GM18511 (cell line): ENCODE measurements around the gene TTYH3.

ENCODE experiments used
- ATAC-seq: cut with Tn5 transposase; IDR thresholded peaks from one replicate; pipeline ENCODE4 v1.9.1; 2021; ENCODE audit warnings: mild to moderate bottlenecking, moderate library complexity; ENCODE audit not compliant: unreplicated experiment

The TTYH3 gene

DNA sequence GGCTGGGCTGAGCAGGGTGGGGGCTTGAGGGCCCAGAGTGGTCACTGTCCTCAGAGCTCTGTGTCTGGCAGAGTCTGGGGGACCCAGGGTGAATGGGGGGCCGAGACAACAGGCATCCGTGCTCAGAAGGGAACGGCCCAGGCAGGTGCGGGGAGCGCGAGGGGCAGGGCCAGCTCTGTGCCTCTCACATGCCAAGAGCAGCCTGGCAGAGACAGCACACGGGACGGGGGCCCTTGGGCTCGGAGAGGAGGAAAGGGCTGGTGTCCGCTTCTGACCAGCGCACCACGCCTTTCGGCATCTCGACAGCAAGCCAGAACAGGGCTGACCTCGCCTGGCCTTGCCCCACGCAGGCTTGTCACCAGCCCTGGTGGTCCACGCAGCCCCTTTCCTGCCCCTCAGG, 69.6 kb downstream of the TTYH3 start:
- ATAC-seq, result no peak

DNA sequence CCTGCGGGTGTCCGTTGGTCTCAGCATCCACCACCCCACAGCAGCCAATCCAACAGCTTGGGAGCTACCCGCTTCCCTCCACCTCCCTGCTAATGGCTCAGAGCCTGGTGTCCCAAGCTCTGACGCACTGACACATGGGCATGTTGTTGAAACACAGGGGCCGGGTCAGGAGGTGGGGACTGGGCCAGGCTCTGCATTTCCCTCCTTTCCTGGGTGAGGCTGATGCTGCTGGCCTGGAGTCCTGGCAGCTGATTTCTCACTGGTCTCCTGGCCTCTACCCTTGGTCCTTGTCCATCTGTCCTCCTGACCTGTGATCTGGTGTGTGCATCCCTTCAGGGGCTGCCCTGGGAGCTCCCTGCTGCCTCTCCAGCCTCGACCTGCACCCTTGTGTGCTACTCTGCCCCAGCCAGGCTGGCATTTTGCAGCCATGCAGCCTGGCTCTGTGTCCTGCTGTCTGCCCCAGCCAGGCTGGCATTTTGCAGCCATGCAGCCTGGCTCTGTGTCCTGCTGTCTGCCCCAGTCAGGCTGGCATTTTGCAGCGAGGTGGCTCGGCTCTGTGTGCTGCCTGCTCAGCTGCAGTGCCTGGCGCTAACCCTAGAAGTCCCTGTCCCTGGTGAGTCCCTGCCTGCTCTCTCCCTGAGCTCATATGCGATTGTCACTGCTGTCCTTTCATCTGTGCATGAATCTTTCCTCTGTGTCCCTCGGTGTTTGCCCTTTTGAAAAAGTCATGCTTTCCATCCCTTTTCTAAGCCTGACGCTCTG, 70.2 kb downstream of the TTYH3 start:
- ATAC-seq, result no peak

GRCh38 chr7:2702594-2702957, 70.8 kb downstream of the TTYH3 start:
- no peak for ATAC-seq

DNA sequence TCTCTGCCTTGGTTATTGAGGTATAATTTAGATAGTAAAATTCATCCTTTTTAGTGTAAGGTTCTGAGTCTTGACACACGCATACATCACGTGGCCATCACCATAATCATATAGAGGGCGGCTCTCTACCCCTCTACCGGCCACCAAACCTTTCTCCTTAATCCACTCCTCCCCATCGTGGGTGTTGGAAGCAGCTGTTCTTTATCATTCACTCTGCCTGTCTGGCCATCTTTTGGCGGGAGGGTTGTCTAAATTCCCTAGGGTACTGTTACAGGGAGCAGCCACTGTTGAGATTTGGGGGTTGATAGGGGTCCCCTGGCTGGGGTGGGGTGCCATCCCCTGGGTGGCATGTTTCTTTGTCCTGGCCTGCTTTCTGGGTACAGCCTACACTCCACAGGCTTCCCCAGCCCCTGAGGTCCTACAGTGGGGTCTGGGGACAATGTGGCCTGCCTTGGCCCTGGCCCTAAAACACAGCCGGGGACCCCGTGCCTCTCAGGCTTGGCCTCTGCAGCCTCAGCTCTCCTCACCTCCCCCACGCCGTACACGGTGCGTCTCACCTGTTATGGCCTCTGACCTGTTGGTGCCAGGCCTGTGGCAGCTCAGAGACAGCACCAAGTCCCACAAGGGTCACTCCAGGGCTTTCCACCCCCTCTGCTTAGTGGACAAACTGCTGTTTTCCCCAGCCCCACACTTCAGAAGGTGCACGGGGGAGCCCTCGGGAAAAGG, 73.7 kb downstream of the TTYH3 start:
- ATAC-seq, result no peak

GRCh38 chr7:2706685-2707126, 74.9 kb downstream of the TTYH3 start:
- no peak for ATAC-seq

GRCh38 chr7:2707481-2707880, 75.7 kb downstream of the TTYH3 start:
- ATAC-seq, result no peak

GRCh38 chr7:2708041-2708440, 76.3 kb downstream of the TTYH3 start:
- ATAC-seq, result no peak

- ATAC-seq, result no peak
Measured at GRCh38 chr7:2708547-2709310, 76.9 kb downstream of the TTYH3 start.

DNA sequence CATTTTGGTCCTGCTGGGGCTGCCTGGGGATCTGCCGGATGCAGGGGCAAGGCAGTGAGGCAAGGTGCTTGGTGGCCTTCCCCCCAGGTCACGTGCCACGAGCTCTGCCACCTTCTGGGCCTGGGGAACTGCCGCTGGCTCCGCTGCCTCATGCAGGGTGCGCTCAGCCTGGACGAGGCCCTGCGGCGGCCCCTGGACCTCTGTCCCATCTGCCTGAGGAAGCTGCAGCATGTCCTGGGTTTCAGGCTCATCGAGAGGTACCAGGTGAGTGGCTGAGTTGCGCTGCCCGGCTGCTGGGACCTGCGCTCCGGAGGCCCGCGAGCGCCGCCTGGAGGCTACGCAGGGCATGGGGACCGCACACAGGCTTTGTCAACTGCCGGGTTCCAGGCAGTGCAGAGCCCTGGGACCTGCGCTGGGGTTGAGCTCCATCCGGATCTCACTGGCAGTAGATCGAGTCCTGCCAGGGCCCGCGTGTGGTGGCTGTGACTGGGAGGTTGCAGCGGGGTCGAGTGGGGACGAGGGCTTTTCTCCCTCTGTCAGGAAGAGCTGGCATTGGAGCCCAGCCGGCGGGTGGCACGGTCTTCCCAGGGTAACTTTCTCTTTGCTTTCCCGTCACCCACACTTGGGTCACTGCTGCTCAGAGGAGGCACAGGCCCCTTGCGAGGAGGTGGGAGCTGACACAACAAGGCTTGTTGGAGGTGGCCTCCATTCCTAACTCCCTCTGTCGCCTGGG, 77.9 kb downstream of the TTYH3 start:
- peak; percentile 85 for ATAC-seq

DNA sequence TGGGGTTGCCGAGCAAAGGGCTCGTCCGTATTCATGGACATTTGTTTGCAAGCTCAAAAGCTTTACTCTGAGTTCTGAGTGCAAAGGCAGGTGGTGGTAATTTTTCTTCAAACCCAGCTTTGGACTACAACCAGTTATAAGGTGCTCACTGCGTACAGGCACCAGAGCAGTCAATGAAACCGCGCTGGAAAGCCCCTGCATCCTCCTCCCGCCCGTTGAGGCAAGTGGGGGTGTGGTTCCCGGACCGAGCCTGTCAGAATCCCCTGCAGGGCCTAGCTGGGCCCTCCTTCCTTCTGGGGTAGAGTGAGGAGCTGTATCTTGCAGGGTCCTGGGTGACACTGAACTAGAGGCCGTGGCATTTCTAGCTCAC, 78.5 kb downstream of the TTYH3 start:
- ATAC-seq, result peak; percentile 58

DNA sequence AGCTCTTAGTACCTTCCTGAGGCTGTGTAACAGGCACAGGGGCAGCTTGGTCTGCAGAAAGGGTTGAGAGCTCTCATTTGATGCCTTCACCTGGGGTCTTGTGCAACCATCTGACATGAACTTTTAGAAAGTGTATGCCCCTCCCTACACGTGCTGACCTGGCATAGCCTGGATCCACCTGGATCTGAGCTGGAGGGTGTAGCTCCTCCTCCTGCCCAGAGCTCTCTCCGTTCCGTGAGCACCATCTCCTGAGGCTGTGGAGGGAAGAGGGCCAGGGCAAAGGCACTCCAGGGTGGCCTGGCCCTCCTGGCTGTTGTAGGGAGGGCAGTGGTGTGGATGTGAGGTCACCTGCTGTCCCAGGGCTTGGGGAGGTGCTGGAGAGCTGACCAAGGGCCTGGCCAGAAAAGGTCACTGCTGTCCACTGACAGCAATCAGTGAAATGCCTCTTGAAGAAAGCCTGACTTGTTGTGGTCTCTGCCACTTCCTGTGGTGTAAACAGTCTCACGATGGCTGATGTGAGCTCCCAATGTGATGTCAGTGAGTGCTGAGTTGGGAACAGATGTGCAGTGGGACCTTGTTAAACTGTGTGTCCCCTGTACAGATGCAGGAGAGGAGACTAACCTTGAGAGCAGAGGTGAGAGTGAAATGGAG, 79.2 kb downstream of the TTYH3 start:
- peak; percentile 28 for ATAC-seq

DNA sequence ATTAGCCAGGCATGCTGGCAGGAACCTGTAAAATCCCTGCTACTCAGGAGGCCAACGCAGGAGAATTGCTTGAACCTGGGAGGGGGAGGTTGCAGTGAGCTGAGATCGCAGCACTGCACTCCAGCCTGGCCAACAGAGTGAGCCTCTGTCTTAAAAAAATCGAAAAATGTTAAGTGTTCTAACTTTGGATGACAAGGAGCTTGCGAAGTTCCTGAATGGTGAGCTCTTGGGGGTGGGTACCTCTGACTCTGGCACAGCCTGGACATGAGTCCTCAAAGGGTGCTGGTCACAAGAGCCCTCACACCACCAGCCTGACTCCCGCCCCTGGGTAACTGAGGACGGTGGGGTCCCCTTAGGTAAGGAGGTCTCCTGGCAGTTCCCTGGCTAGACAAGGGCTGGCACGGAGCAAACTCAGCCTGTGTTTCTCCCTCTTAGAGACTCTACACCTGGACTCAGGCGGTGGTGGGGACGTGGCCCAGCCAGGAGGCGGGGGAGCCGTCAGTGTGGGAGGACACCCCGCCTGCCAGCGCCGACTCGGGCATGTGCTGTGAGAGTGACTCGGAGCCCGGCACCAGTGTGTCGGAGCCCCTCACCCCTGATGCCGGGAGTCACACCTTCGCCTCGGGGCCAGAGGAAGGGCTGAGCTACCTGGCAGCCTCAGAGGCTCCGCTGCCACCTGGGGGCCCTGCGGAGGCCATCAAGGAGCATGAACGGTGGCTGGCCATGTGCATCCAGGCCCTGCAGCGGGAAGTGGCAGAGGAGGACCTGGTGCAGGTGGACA, 80.3 kb downstream of the TTYH3 start:
- no peak for ATAC-seq

DNA sequence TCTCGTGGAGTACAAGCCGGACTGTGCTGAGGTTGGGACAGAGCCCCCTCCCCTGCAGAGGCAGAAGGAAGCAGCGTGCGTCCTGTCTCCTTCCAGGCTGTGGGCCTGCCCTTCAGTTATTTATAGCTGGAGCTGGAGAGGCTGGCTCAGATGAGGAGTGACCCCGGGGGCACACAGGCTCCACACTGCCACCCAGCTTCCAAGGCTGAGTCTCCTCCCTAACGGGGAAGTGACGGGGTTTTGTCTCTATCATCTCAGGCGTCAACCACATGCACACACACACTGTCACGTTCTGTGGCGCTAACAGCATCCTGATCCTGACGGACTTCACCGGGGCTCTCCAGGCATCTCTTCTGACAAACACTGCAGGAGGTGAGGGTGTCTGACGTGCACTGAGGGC, 81.6 kb downstream of the TTYH3 start:
- ATAC-seq, result no peak

DNA sequence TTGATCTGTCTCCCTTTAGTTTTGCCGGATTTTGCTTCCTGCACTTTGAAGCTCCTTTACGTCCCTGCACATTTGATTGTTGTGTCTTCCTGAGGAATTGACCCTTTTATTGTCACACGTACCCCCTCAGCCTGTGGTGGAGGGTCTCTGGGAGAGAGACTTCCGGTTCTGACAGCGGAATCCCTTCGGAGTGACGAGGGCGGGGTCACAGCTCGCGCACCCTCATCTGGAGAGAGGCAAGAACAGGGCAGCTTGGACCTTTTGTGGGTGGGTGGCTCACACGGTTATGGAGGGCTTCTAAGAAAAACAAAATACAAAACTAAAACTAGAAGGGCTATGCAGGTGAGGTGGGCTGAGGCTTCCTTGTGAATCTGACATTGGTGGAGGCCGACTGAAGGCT, 82.2 kb downstream of the TTYH3 start:
- no peak for ATAC-seq
